Measurements from ENCODE around the gene METAP1D.

GRCh38 chr2:171952748-171953147 is 47.0 kb upstream of the METAP1D start:
- TF ChIP-seq CTCF (IDR thresholded peaks at IDR 0.05) = no peak
- TF ChIP-seq FOXM1 (IDR thresholded peaks at IDR 0.05; ENCODE audit: low read depth) = no peak
- no peak for TF ChIP-seq MXI1 (IDR thresholded peaks at IDR 0.05; ENCODE audit: low read depth, low read length)
- no peak for TF ChIP-seq RFX5 (IDR thresholded peaks at IDR 0.05; ENCODE audit: low read length)
- no peak for TF ChIP-seq EZH2phosphoT487 (IDR thresholded peaks at IDR 0.05; ENCODE audit: borderline replicate concordance, low read depth)

Data from SK-N-SH (cell line).